Measurements from ENCODE around the gene NAT16. TPM values are rescaled to one million over a fixed set of nuclear protein-coding genes. Genes with fewer than 3 reads are reported as not detected.

NAT16 gene
- total and polyA plus RNA-seq, 2 of the 4 experiments (the other 2 are of a cell fraction), result 0.05 TPM; not detected in 1

DNA sequence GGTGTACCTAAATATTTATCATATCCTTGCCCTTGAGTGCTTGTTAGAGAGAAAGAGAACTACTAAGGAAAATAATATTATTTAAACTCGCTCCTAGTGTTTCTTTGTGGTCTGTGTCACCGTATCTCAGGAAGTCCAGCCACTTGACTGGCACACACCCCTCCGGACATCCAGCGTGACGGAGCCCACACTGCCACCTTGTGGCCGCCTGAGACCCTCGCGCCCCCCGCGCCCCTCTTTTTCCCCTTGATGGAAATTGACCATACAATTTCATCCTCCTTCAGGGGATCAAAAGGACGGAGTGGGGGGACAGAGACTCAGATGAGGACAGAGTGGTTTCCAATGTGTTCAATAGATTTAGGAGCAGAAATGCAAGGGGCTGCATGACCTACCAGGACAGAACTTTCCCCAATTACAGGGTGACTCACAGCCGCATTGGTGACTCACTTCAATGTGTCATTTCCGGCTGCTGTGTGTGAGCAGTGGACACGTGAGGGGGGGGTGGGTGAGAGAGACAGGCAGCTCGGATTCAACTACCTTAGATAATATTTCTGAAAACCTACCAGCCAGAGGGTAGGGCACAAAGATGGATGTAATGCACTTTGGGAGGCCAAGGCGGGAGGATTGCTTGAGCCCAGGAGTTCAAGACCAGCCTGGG is 41.8 kb downstream of the NAT16 start (continued):
- TF ChIP-seq, protein P1, sequence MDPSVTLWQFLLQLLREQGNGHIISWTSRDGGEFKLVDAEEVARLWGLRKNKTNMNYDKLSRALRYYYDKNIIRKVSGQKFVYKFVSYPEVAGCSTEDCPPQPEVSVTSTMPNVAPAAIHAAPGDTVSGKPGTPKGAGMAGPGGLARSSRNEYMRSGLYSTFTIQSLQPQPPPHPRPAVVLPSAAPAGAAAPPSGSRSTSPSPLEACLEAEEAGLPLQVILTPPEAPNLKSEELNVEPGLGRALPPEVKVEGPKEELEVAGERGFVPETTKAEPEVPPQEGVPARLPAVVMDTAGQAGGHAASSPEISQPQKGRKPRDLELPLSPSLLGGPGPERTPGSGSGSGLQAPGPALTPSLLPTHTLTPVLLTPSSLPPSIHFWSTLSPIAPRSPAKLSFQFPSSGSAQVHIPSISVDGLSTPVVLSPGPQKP (IDR thresholded peaks at IDR 0.05; ENCODE audit: borderline replicate concordance, low read depth, low read length), result peak; percentile 18; the same call in 1 of the 2 replicates
- peak; percentile 12; the same call in 1 of the 2 replicates for TF ChIP-seq CHD1 (IDR thresholded peaks at IDR 0.05; ENCODE audit: low read depth, low read length)
- TF ChIP-seq NFE2L2 (IDR thresholded peaks at IDR 0.05; ENCODE audit: low read depth, low read length), result no peak
